IMR-90 (cell line): ENCODE data around the gene ARRB1. TPM values are rescaled to one million over a fixed set of nuclear protein-coding genes. Genes with fewer than 3 reads are reported as not detected.

ENCODE experiments used
- ATAC-seq: fragments of 200-7000 bp; cut with Tn5 transposase; 2 replicates; pipeline ENCODE4 v1.9.1; 2020; ENCODE audit warnings: low read depth, mild to moderate bottlenecking, moderate library complexity
- BruUV-seq: library from RNA; stranded (reverse); fragments of 400-500 nt; replicated peaks from 2 replicates; lab custom pipeline; 2021; lab: Mats Ljungman, UMichigan
- CTCF ChIA-PET: fragments of 300-600 bp; formaldehyde crosslinking; extraction: SDS; loops from one replicate; lab custom pipeline; 2021; ENCODE audit warnings: antibody characterized with exemption; lab: Yijun Ruan, JAX
- POLR2A ChIA-PET: fragments of 300-600 bp; sonication (Branson Sonifier 250); formaldehyde crosslinking; loops from one replicate; lab custom pipeline; 2022; ENCODE audit warnings: antibody characterized with exemption; ENCODE audit not compliant: unreplicated experiment; lab: Charles Lee
- DNase-seq: peaks from one replicate; pipeline ENCODE4 v3.0.0; 2013
- H2AFZ ChIP-seq: replicated peaks from 2 replicates; pipeline ENCODE3; 2013; ENCODE audit warnings: low read length, mild to moderate bottlenecking; ENCODE audit not compliant: poor library complexity
- H2AK5ac ChIP-seq: 2 replicates; pipeline ENCODE4 v1.6.1; 2013; ENCODE audit warnings: low read depth, low read length, inconsistent platforms
- H2AK9ac ChIP-seq: replicated peaks from 2 replicates; pipeline ENCODE3; 2013; ENCODE audit warnings: mild to moderate bottlenecking, low read depth, low read length, moderate library complexity; ENCODE audit not compliant: poor library complexity
- H2BK120ac ChIP-seq: 2 replicates; pipeline ENCODE4 v1.6.1; 2013; ENCODE audit warnings: low read depth, low read length, inconsistent platforms
- H2BK15ac ChIP-seq: 3 replicates; pipeline ENCODE4 v1.6.1; 2013; ENCODE audit warnings: low read depth, low read length, inconsistent platforms
- H2BK20ac ChIP-seq: 2 replicates; pipeline ENCODE4 v1.6.1; 2013; ENCODE audit warnings: low read depth, mild to moderate bottlenecking, inconsistent platforms, low read length, moderate library complexity
- H2BK5ac ChIP-seq: 2 replicates; pipeline ENCODE4 v1.6.1; 2013; ENCODE audit warnings: mild to moderate bottlenecking, low read depth, low read length, inconsistent platforms; ENCODE audit not compliant: poor library complexity, severe bottlenecking
- H3K14ac ChIP-seq: replicated peaks from 2 replicates; pipeline ENCODE4 v1.6.1; 2013; ENCODE audit warnings: low read depth, low read length, inconsistent platforms
- H3K18ac ChIP-seq: 2 replicates; pipeline ENCODE4 v1.6.1; 2013; ENCODE audit warnings: low read depth, low read length, control low read depth
- H3K23ac ChIP-seq: 2 replicates; pipeline ENCODE4 v1.6.1; 2013; ENCODE audit warnings: low read depth, low read length, inconsistent platforms
- H3K27ac ChIP-seq: 2 replicates; pipeline ENCODE4 v1.5.1; 2013; ENCODE audit warnings: mild to moderate bottlenecking, control low read depth, low read length; ENCODE audit not compliant: insufficient read depth
- H3K27me3 ChIP-seq: 2 replicates; pipeline ENCODE4 v1.6.1; 2013; ENCODE audit warnings: low read length; ENCODE audit not compliant: control insufficient read depth, insufficient read depth
- H3K36me3 ChIP-seq: 2 replicates; pipeline ENCODE4 v1.6.1; 2013; ENCODE audit warnings: low read length, mixed read lengths; ENCODE audit not compliant: control insufficient read depth, insufficient read depth
- H3K4ac ChIP-seq: 2 replicates; pipeline ENCODE4 v1.6.1; 2013; ENCODE audit warnings: low read depth, low read length, inconsistent platforms
- H3K4me1 ChIP-seq: 2 replicates; pipeline ENCODE4 v1.6.1; 2013; ENCODE audit warnings: low read length, mixed read lengths; ENCODE audit not compliant: control insufficient read depth, insufficient read depth
- H3K4me2 ChIP-seq: 2 replicates; pipeline ENCODE4 v1.6.1; 2013; ENCODE audit warnings: low read depth, mild to moderate bottlenecking, control low read depth, low read length, moderate library complexity
- H3K4me3 ChIP-seq: 2 replicates; pipeline ENCODE4 v1.5.1; 2013; ENCODE audit warnings: low read depth, mild to moderate bottlenecking, control low read depth, low read length, moderate library complexity; ENCODE audit not compliant: insufficient read depth
- H3K56ac ChIP-seq: 2 replicates; pipeline ENCODE4 v1.6.1; 2013; ENCODE audit warnings: low read length, inconsistent platforms; ENCODE audit not compliant: insufficient read depth; ENCODE audit errors: extremely low read depth
- H3K79me1 ChIP-seq, 2 experiments: 2 replicates each; pipeline ENCODE4 v1.6.1; 2013; ENCODE audit warnings: low read length in 2 of 2, inconsistent platforms in 1 of 2, low read depth in 1 of 2
- H3K9ac ChIP-seq: 2 replicates; pipeline ENCODE4 v1.6.1; 2013; ENCODE audit warnings: low read depth, low read length, control low read depth
- H3K9me1 ChIP-seq: 2 replicates; pipeline ENCODE4 v1.6.1; 2013; ENCODE audit warnings: low read length, inconsistent platforms; ENCODE audit not compliant: insufficient read depth
- H3K9me3 ChIP-seq: 2 replicates; pipeline ENCODE4 v1.6.1; 2013; ENCODE audit warnings: low read length; ENCODE audit not compliant: control insufficient read depth, insufficient read depth
- H4K20me1 ChIP-seq: 2 replicates; pipeline ENCODE4 v1.6.1; 2013; ENCODE audit warnings: low read length, inconsistent platforms; ENCODE audit not compliant: insufficient read depth
- H4K5ac ChIP-seq: 2 replicates; pipeline ENCODE4 v1.6.1; 2013; ENCODE audit warnings: mild to moderate bottlenecking, low read depth, low read length, control low read depth
- H4K8ac ChIP-seq, 2 experiments: 2 replicates each; pipeline ENCODE4 v1.6.1; 2013; ENCODE audit warnings: low read depth in 2 of 2, low read length in 2 of 2, control low read depth in 1 of 2, inconsistent platforms in 1 of 2
- H4K91ac ChIP-seq: 2 replicates; pipeline ENCODE4 v1.6.1; 2013; ENCODE audit warnings: low read depth, low read length, inconsistent platforms; ENCODE audit not compliant: insufficient read depth
- BHLHE40 ChIP-seq: fragments of 150-350 bp; IDR thresholded peaks from 2 replicates; pipeline ENCODE4 v1.6.1; 2016; ENCODE audit warnings: mild to moderate bottlenecking, low read depth, low read length
- FOS ChIP-seq: fragments of 150-350 bp; IDR thresholded peaks from 2 replicates; pipeline ENCODE4 v1.6.1; 2016; ENCODE audit warnings: low read depth, low read length
- MAFK ChIP-seq: IDR thresholded peaks from 2 replicates; pipeline ENCODE4 v1.6.1; 2012; ENCODE audit warnings: low read depth, low read length, improper control_type of control experiment
- RAD21 ChIP-seq: IDR thresholded peaks from 2 replicates; pipeline ENCODE4 v1.6.1; 2012; ENCODE audit warnings: low read length, improper control_type of control experiment
- RCOR1 ChIP-seq: IDR thresholded peaks from 2 replicates; pipeline ENCODE4 v1.6.1; 2012; ENCODE audit warnings: mild to moderate bottlenecking, low read length, improper control_type of control experiment; ENCODE audit not compliant: insufficient replicate concordance
- whole genome bisulfite sequencing, 2 experiments: methylation state at CpG; one replicate each; pipeline versions ENCODE4 v1.1.5 to v1.1.7; 2013; ENCODE audit warnings: missing lambda C conversion rate in 2 of 2; ENCODE audit not compliant: insufficient read length in 1 of 2; ENCODE audit errors: extremely low coverage in 2 of 2; 5-methylcytosine and 5-hydroxymethylcytosine counted together
- dilution Hi-C: fragments of 300-500 bp; cut with HindIII; formaldehyde crosslinking; loops from one replicate; pipeline ENCODE4 v1.14.3; 2018; ENCODE audit warnings: low sequenced_read_pairs; ENCODE audit not compliant: unreplicated experiment
- in situ Hi-C: fragments of 300-500 bp; cut with MboI; formaldehyde crosslinking; loops from 3 replicates; pipeline ENCODE4 v1.14.3; 2019; ENCODE audit warnings: low sequenced_read_pairs, inconsistent platforms, mixed read lengths
- intact Hi-C: fragments of 100-400 bp; cut with micrococcal nuclease; formaldehyde crosslinking; loops from 2 replicates; pipeline ENCODE4 v1.10.0; 2022
- polyA plus RNA-seq, 3 experiments: library from polyadenylated mRNA; depleted of rRNA; stranded (reverse); fragments of >200 nt; gene quantifications; 2 replicates each; pipeline ENCODE4 v1.2.3, GENCODE V29; 2012; ENCODE audit warnings: low replicate concordance in 1 of 3
- total RNA-seq: library from RNA; depleted of rRNA; stranded (reverse); fragments of >200 nt; gene quantifications from 2 replicates; pipeline ENCODE4 v1.2.3, GENCODE V29; 2012

ARRB1 gene
- total and polyA plus RNA-seq, 2 of the 4 experiments (the other 2 are of a cell fraction), result 11.0 to 17.4 TPM

DNA sequence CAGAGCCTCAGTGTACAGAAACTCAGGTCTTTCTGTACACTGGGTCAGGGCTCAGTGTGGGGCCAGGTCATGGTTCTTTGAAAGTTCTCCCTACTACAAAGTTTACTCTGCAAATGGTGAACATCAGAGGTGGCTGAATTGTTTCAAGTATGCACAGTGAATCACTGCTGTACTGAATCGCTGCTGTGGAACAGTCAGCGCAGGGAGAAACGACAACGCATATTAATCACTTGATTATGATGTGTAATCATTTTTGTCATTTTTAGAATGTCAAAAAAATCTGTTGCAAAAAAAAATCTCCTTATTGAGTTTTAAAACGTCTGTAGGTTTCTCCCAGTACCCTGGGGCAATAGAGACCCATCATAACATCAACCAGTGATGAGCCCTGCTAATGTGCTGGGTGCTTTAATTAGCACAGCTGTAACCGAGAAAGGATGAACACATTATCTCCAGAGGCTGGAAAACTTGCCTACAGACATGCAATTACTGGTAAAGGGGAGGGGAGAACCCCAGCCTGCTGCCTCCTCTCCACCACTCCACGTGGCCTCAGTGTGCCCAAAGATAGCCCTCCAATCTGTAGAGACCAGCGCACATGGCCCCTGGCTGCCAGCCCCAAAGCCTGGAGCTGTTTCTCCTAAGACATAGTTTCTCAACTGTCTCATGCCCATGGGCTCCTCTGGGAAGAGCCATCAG, 12.8 kb downstream of the ARRB1 start:
- dilution Hi-C loops (no loop called here), intact Hi-C loops (no loop called here), in situ Hi-C loops (no loop called here)
- Histone ChIP-seq H2AK5ac (peak overlapping the region; percentile 92; the same call in 1 of the 2 replicates), H3K14ac (peak overlapping the region; percentile 54), H2AK9ac (peak overlapping the region; percentile 25), H3K4me2 (peak overlapping the region; percentile 43), H3K9me1 (peaks cover 18% of the 10 kb centered on the region; the same call in 1 of the 2 replicates), H2BK120ac (peak overlapping the region; percentile 30; the same call in 1 of the 2 replicates), H4K91ac (peak overlapping the region; percentile 72), H2BK15ac (peak overlapping the region; percentile 50; the same call in 1 of the 3 replicates), H2AFZ (peak overlapping the region; percentile 40), H3K36me3 (no peaks in the 10 kb centered on the region), H3K23ac (peak overlapping the region; percentile 55; the same call in 1 of the 2 replicates), H3K9me3 (no peaks in the 10 kb centered on the region), H2BK20ac (peak overlapping the region; percentile 71), H3K56ac (no peak overlapping the region), H4K20me1 (no peaks in the 10 kb centered on the region), H3K27ac (peak overlapping the region; percentile 52; the same call in 1 of the 2 replicates), H3K18ac (peak overlapping the region; percentile 84), H4K8ac (peak overlapping the region in 1 of 2 experiments; percentile 44; a peak in 2 of 4 replicates), H3K27me3 (no peaks in the 10 kb centered on the region), H3K4me1 (peaks cover 51% of the 10 kb centered on the region), H4K5ac (peak overlapping the region; percentile 65), H2BK5ac (peak overlapping the region; percentile 52), H3K79me1 (peaks cover 0 to 4% of the 10 kb centered on the region in 2 experiments; a peak in 1 of 4 replicates), H3K9ac (no peak overlapping the region), H3K4ac (peak overlapping the region; percentile 83), H3K4me3 (no peak overlapping the region)
- ATAC-seq, result peak; percentile 63
- BruUV-seq, result no TSS peak
- no CpG with 5 or more reads among the region's 8 CpGs for WGBS, 2 experiments
- ChIA-PET POLR2A (no interaction called here), CTCF (no interaction called here)
- peak; percentile 65 for DNase-seq
- no peak for TF ChIP-seq RCOR1
- 0 out of 2 replicates have a peak, but pooled peaks have one; percentile 24 for TF ChIP-seq BHLHE40
- peak; percentile 74 for TF ChIP-seq MAFK
- TF ChIP-seq FOS, result peak; percentile 51; the same call in 1 of the 2 replicates
- TF ChIP-seq RAD21, result no peak
